Liver (tissue), 9 donors: ENCODE measurements around the gene ITGA5. TPM values are rescaled to one million over a fixed set of nuclear protein-coding genes. Genes with fewer than 3 reads are reported as not detected.

ENCODE experiments used
- DNase-seq: peaks from one replicate; pipeline ENCODE4 v3.0.0-alpha.2; 2017; ENCODE audit warnings: low spot score
- H3K27ac ChIP-seq, 2 donors: one replicate each; pipeline ENCODE4 v1.7.0; 2013; ENCODE audit warnings: inconsistent platforms in 2 of 2, low read length in 2 of 2, control low read depth in 1 of 2, low read depth in 1 of 2, mild to moderate bottlenecking in 1 of 2
- H3K27me3 ChIP-seq, 4 donors: one replicate each; pipeline versions ENCODE4 v1.6.1 to v1.7.0; 2013; ENCODE audit warnings: low read length in 3 of 4, inconsistent platforms in 1 of 4, mild to moderate bottlenecking in 1 of 4, moderate library complexity in 1 of 4; ENCODE audit not compliant: control insufficient read depth in 4 of 4, insufficient read depth in 4 of 4
- H3K36me3 ChIP-seq, 4 donors: one replicate each; pipeline versions ENCODE4 v1.6.1 to v1.7.0; 2013; ENCODE audit warnings: low read length in 3 of 4, mild to moderate bottlenecking in 3 of 4, low read depth in 1 of 4, moderate library complexity in 1 of 4; ENCODE audit not compliant: control insufficient read depth in 4 of 4, insufficient read depth in 3 of 4
- H3K4me1 ChIP-seq, 4 donors: one replicate each; pipeline versions ENCODE4 v1.6.1 to v1.7.0; 2013; ENCODE audit warnings: low read length in 3 of 4, mild to moderate bottlenecking in 3 of 4, moderate library complexity in 1 of 4; ENCODE audit not compliant: control insufficient read depth in 4 of 4, insufficient read depth in 4 of 4
- H3K4me3 ChIP-seq, 3 donors: one replicate each; pipeline versions ENCODE4 v1.6.1 to v1.7.0; 2013; ENCODE audit warnings: low read length in 3 of 3, control low read depth in 1 of 3, low read depth in 1 of 3, mild to moderate bottlenecking in 1 of 3
- H3K9ac ChIP-seq, 2 donors: one replicate each; pipeline ENCODE4 v1.7.0; 2013; ENCODE audit warnings: low read length in 2 of 2, mild to moderate bottlenecking in 2 of 2, moderate library complexity in 2 of 2, control low read depth in 1 of 2, low read depth in 1 of 2
- H3K9me3 ChIP-seq, 4 donors: one replicate each; pipeline versions ENCODE4 v1.6.1 to v1.7.0; 2013; ENCODE audit warnings: low read length in 3 of 4; ENCODE audit not compliant: control insufficient read depth in 4 of 4
- EGR1 ChIP-seq, 2 donors: IDR thresholded peaks; 2 replicates each; pipeline ENCODE4 v1.6.1; 2016 to 2018; ENCODE audit warnings: antibody characterized with exemption in 2 of 2, low read depth in 2 of 2
- FOXA1 ChIP-seq: IDR thresholded peaks from 2 replicates; pipeline ENCODE4 v1.6.1; 2016; ENCODE audit warnings: antibody characterized with exemption
- FOXA2 ChIP-seq: IDR thresholded peaks from 2 replicates; pipeline ENCODE4 v1.6.1; 2016; ENCODE audit warnings: antibody characterized with exemption
- GABPA ChIP-seq, 2 donors: IDR thresholded peaks in 1 of 2; conservative IDR thresholded peaks in 1 of 2; 2 replicates each; pipeline ENCODE4 v1.6.1; 2016; ENCODE audit warnings: antibody characterized with exemption in 2 of 2, mild to moderate bottlenecking in 1 of 2, moderate library complexity in 1 of 2
- HNF4A ChIP-seq, 2 donors: conservative IDR thresholded peaks; 2 replicates each; pipeline ENCODE4 v1.6.1; 2016; ENCODE audit warnings: antibody characterized with exemption in 2 of 2, mild to moderate bottlenecking in 2 of 2
- RAD21 ChIP-seq, 2 donors: IDR thresholded peaks; 2 replicates each; pipeline ENCODE4 v1.6.1; 2016; ENCODE audit warnings: antibody characterized with exemption in 2 of 2, mild to moderate bottlenecking in 2 of 2
- RXRA ChIP-seq, 2 donors: IDR thresholded peaks; 2 replicates each; pipeline ENCODE4 v1.6.1; 2017 to 2018; ENCODE audit warnings: antibody characterized with exemption in 2 of 2, mild to moderate bottlenecking in 1 of 2
- SP1 ChIP-seq: IDR thresholded peaks from 2 replicates; pipeline ENCODE4 v1.6.1; 2018; ENCODE audit warnings: antibody characterized with exemption, mild to moderate bottlenecking
- TAF1 ChIP-seq: conservative IDR thresholded peaks from 2 replicates; pipeline ENCODE4 v1.6.1; 2016; ENCODE audit warnings: antibody characterized with exemption, mild to moderate bottlenecking
- WGBS: extraction: QIAGEN DNeasy Blood & Tissue Kit; methylation state at CpG from one replicate; pipeline ENCODE4 v1.1.7; 2013; 5-methylcytosine and 5-hydroxymethylcytosine counted together
- polyA plus RNA-seq, 2 donors: library from polyadenylated mRNA; stranded (reverse) in 1 of 2; unstranded in 1 of 2; fragments of 200-250 nt in 1 of 2; fragments of >200 nt in 1 of 2; fragmentation: Nextera tagmentation in 1 of 2; extraction: Ambion mirVana in 1 of 2; gene quantifications; one replicate each; pipeline versions ENCODE4 v1.2.1 to v1.2.3, GENCODE V29; 2013 to 2015
- total RNA-seq, 2 donors: library from RNA; depleted of rRNA; stranded (reverse); fragments of >200 nt; gene quantifications; one replicate each; pipeline ENCODE4 v1.2.3, GENCODE V29; 2014
- TF ChIP-seq, protein P1 (sequence below): fragments of 150-350 bp; IDR thresholded peaks from 2 replicates; pipeline ENCODE4 v1.5.1; 2017; ENCODE audit warnings: improper control_type of control experiment, low read depth, low read length; ENCODE audit not compliant: missing input control
- TF ChIP-seq, protein P2 (sequence below): IDR thresholded peaks from 2 replicates; pipeline ENCODE4 v1.6.1; 2016; ENCODE audit warnings: antibody characterized with exemption
- TF ChIP-seq, protein P3 (sequence below): IDR thresholded peaks from 2 replicates; pipeline ENCODE4 v1.6.1; 2016; ENCODE audit warnings: antibody characterized with exemption, mild to moderate bottlenecking
- TF ChIP-seq, protein P4 (sequence below): IDR thresholded peaks from 2 replicates; pipeline ENCODE4 v1.6.1; 2016; ENCODE audit warnings: antibody characterized with exemption
- donor health status: healthy.
- donor health status: healthy.
- donor health status: healthy.
- donor health status: healthy.
- donor health status: healthy.

ITGA5 gene
- total and polyA plus RNA-seq, 4 donors, result 26.6 to 60.7 (median 39.6) TPM

DNA sequence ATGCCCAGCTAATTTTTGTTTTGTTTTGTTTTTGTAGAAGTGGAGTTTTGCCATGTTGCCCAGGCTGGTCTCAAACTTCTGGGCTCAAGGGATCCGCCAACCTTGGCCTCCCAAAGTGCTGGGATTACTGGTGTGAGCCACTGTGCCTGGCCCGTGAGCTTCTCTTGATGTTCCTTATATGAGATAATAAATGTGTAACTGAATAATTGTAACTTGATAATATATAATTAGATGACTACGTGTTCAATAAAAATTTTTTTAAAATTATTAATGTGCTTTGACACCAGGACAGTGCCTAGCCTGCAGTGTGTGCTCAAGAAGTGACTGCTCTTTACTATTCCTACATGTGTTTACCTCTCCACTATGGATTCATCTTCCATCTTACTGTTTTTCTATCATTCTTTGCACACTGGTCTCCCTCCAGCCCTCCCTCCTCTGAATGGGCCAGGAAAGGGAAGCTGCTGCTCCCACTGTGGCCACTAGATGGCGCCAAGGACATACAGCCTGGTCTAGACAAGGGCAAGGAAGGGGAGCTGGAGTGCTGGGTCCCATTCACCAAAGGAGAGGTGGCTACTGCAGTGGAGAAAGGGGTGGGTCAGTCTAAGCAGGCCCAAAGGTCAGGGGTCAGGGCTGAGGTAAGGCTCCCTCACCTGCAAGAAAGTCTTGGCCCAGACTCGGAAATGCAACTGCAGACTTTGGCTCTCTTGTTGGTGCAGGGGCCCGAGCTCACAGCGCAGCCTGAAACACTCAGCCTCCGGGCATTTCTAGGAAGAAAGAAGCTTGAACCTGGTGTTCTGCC, 19.9 kb downstream of the ITGA5 start:
- peaks cover 22 to 78% (median 72%) of the 10 kb centered on the region in 4 donors for H3K36me3 ChIP-seq
- no peaks in the 10 kb centered on the region for H3K9me3 ChIP-seq
- 72% methylated on average over 8 of the region's 8 CpGs for WGBS
- H3K4me3 ChIP-seq, result no peak overlapping the region
- H3K9ac ChIP-seq, result no peak overlapping the region
- peaks cover 0 to 7% (median 0%) of the 10 kb centered on the region in 4 donors for H3K4me1 ChIP-seq
- peak; percentile 89 for DNase-seq
- TF ChIP-seq RAD21 (IDR thresholded peaks at IDR 0.05), result peak; percentile 100
- TF ChIP-seq, protein P1, sequence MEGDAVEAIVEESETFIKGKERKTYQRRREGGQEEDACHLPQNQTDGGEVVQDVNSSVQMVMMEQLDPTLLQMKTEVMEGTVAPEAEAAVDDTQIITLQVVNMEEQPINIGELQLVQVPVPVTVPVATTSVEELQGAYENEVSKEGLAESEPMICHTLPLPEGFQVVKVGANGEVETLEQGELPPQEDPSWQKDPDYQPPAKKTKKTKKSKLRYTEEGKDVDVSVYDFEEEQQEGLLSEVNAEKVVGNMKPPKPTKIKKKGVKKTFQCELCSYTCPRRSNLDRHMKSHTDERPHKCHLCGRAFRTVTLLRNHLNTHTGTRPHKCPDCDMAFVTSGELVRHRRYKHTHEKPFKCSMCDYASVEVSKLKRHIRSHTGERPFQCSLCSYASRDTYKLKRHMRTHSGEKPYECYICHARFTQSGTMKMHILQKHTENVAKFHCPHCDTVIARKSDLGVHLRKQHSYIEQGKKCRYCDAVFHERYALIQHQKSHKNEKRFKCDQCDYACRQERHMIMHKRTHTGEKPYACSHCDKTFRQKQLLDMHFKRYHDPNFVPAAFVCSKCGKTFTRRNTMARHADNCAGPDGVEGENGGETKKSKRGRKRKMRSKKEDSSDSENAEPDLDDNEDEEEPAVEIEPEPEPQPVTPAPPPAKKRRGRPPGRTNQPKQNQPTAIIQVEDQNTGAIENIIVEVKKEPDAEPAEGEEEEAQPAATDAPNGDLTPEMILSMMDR, result peak; percentile 99
- no peak for TF ChIP-seq SP1
- peak in 1 of 2 donors; percentile 32 for TF ChIP-seq RXRA (IDR thresholded peaks at IDR 0.05)
- no peak overlapping the region for H3K27ac ChIP-seq
- no peaks in the 10 kb centered on the region for H3K27me3 ChIP-seq

DNA sequence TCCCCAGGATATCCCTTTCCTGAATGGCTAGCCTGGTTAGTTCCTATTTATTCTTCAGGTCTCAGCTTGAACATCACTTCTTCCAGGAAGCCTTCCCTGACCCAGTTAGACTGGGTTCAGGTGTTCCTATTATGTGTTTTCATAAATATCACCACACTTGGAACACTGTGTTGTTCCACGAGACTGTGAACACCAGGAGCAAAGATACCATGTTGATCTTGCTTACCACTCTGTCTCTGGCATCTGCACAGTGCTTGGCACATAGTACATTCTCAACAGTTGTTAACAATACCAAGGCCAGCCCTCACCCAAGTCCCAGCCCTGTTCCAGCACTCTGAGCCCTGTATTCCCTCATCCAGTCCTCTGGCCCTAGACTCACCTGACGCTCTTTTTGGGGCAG, 20.8 kb downstream of the ITGA5 start:
- no peak for DNase-seq
- no peaks in the 10 kb centered on the region for H3K9me3 ChIP-seq
- TF ChIP-seq, protein P2, sequence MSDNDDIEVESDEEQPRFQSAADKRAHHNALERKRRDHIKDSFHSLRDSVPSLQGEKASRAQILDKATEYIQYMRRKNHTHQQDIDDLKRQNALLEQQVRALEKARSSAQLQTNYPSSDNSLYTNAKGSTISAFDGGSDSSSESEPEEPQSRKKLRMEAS, result no peak
- TF ChIP-seq FOXA2 (no peak), FOXA1 (no peak)
- H3K9ac ChIP-seq, result no peak overlapping the region
- no peaks in the 10 kb centered on the region for H3K27me3 ChIP-seq
- H3K4me1 ChIP-seq, result peaks cover 0 to 5% (median 1%) of the 10 kb centered on the region in 4 donors
- 96% methylated on average over 2 of the region's 2 CpGs for WGBS
- no peak overlapping the region for H3K27ac ChIP-seq
- H3K4me3 ChIP-seq, result no peak overlapping the region
- H3K36me3 ChIP-seq, result peaks cover 15 to 71% (median 65%) of the 10 kb centered on the region in 4 donors

DNA sequence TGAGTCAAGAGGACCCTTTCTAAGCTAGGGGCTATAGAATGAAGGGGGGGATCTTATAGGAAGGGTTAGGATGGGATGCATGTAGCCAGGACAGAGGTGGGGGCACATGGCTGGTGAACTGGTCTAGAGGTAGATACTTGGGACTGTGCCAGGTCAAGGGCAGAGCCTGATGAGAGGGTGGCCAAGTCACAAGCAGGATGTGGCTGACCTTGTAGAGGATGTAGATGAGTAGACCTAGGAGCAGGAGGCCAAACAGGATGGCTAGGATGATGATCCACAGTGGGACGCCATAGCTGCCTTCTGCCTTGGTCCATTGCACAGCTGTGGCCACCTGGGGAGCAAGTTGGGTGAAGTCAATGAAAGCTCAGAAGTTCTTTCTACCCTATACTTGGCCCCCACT, 21.9 kb downstream of the ITGA5 start:
- Histone ChIP-seq H3K9ac (no peak overlapping the region), H3K4me3 (no peak overlapping the region), H3K27ac (no peak overlapping the region), H3K36me3 (peaks cover 12 to 66% (median 62%) of the 10 kb centered on the region in 4 donors), H3K9me3 (no peaks in the 10 kb centered on the region), H3K27me3 (no peaks in the 10 kb centered on the region), H3K4me1 (peaks cover 0 to 5% (median 1%) of the 10 kb centered on the region in 4 donors)
- 90% methylated on average over 1 of the region's 1 CpG for WGBS
- TF ChIP-seq, protein P1, result no peak
- TF ChIP-seq GABPA (IDR thresholded peaks at IDR 0.05 in 1 of 2, conservative IDR thresholded peaks at IDR 0.05 in 1 of 2) (no peak), RAD21 (IDR thresholded peaks at IDR 0.05) (no peak), FOXA2 (no peak), SP1 (no peak), EGR1 (IDR thresholded peaks at IDR 0.05; ENCODE audit: low read depth in 2 of 2) (no peak), HNF4A (conservative IDR thresholded peaks at IDR 0.05) (no peak), TAF1 (no peak)
- TF ChIP-seq, protein P3, sequence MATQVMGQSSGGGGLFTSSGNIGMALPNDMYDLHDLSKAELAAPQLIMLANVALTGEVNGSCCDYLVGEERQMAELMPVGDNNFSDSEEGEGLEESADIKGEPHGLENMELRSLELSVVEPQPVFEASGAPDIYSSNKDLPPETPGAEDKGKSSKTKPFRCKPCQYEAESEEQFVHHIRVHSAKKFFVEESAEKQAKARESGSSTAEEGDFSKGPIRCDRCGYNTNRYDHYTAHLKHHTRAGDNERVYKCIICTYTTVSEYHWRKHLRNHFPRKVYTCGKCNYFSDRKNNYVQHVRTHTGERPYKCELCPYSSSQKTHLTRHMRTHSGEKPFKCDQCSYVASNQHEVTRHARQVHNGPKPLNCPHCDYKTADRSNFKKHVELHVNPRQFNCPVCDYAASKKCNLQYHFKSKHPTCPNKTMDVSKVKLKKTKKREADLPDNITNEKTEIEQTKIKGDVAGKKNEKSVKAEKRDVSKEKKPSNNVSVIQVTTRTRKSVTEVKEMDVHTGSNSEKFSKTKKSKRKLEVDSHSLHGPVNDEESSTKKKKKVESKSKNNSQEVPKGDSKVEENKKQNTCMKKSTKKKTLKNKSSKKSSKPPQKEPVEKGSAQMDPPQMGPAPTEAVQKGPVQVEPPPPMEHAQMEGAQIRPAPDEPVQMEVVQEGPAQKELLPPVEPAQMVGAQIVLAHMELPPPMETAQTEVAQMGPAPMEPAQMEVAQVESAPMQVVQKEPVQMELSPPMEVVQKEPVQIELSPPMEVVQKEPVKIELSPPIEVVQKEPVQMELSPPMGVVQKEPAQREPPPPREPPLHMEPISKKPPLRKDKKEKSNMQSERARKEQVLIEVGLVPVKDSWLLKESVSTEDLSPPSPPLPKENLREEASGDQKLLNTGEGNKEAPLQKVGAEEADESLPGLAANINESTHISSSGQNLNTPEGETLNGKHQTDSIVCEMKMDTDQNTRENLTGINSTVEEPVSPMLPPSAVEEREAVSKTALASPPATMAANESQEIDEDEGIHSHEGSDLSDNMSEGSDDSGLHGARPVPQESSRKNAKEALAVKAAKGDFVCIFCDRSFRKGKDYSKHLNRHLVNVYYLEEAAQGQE, result no peak
- TF ChIP-seq, protein P4, sequence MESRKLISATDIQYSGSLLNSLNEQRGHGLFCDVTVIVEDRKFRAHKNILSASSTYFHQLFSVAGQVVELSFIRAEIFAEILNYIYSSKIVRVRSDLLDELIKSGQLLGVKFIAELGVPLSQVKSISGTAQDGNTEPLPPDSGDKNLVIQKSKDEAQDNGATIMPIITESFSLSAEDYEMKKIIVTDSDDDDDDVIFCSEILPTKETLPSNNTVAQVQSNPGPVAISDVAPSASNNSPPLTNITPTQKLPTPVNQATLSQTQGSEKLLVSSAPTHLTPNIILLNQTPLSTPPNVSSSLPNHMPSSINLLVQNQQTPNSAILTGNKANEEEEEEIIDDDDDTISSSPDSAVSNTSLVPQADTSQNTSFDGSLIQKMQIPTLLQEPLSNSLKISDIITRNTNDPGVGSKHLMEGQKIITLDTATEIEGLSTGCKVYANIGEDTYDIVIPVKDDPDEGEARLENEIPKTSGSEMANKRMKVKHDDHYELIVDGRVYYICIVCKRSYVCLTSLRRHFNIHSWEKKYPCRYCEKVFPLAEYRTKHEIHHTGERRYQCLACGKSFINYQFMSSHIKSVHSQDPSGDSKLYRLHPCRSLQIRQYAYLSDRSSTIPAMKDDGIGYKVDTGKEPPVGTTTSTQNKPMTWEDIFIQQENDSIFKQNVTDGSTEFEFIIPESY, result no peak
- no peak for DNase-seq
